LNCaP clone FGC (cell line): Measurements from ENCODE around the gene ADD2.

Experiments
- DNase-seq: peaks from one replicate; pipeline ENCODE4 v3.0.0-alpha.2; 2011; ENCODE audit warnings: low read depth
- H3K4me3 ChIP-seq: 2 replicates; pipeline ENCODE4 v1.5.1; 2011; ENCODE audit warnings: mild to moderate bottlenecking, low read depth, low read length, control low read depth
- TF ChIP-seq, protein P1 (sequence below): IDR thresholded peaks from 2 replicates; pipeline ENCODE4 v1.5.1; 2012; ENCODE audit warnings: mild to moderate bottlenecking; ENCODE audit not compliant: control insufficient read depth, insufficient read depth; ENCODE audit errors: extremely low read depth

ADD2 gene

DNA sequence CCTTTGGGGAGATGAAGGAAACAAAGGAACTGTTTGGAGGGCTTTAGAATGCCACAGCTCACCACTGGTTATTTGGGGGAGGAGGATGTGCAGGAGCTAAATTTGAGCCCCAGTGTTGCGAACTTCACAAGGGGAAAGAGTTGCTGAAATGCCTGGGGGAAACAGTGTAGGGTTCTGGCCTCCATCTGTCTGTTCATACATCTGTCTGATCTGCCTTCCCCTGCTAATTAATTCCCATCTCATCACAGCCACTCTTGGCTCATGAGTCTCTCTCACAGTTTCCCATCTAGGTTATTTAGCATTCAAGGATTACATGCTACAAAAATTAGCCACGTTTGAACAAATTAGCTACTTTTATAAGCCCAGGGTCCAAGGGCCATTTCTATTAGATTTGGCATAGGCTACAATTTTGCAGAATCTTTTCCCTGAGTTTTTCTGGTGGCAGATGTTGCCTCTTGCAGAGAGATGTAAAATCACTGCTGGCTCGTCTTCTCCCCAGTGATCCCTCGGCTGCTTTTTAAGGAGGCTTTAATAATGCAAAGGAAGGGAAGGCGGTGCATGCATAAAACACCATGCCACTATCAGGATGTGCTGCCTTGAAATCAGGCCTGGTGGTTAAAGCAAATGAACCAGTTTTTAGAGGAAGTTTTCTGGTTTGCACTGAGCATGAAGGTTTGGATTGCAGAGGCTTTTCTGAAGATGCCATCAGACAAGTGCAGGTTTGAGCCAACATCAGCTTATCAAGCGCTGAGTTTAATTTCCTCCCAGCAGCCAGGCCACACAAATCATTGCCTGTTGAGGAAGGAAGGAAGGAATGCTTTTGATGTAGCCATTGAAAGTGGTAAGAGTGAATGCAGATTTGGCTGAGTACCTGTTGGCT lies 35.0 kb downstream of the ADD2 start:
- no peak for DNase-seq
- H3K4me3 ChIP-seq = no peak overlapping the region
- TF ChIP-seq, protein P1, sequence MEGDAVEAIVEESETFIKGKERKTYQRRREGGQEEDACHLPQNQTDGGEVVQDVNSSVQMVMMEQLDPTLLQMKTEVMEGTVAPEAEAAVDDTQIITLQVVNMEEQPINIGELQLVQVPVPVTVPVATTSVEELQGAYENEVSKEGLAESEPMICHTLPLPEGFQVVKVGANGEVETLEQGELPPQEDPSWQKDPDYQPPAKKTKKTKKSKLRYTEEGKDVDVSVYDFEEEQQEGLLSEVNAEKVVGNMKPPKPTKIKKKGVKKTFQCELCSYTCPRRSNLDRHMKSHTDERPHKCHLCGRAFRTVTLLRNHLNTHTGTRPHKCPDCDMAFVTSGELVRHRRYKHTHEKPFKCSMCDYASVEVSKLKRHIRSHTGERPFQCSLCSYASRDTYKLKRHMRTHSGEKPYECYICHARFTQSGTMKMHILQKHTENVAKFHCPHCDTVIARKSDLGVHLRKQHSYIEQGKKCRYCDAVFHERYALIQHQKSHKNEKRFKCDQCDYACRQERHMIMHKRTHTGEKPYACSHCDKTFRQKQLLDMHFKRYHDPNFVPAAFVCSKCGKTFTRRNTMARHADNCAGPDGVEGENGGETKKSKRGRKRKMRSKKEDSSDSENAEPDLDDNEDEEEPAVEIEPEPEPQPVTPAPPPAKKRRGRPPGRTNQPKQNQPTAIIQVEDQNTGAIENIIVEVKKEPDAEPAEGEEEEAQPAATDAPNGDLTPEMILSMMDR = no peak

DNA sequence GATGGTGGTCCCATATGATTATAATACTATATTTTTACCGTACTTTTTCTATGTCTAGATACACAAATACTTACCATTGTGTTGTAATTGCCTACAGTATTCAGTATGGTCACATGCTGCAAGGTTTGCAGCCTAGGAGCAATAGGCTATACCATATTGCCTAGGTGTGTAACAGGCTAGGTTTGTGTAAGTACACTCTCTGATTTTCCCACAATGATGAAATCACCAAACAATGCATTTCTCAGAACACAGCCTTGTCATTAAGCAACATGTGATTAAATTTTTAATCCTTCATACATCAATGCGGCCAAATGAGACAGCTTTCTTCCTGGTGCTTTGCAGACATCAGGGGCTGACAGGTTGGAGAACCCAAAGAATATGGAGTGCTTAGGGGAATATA lies 37.3 kb downstream of the ADD2 start:
- no peak for DNase-seq
- no peak overlapping the region for H3K4me3 ChIP-seq
- TF ChIP-seq, protein P1 = no peak

DNA sequence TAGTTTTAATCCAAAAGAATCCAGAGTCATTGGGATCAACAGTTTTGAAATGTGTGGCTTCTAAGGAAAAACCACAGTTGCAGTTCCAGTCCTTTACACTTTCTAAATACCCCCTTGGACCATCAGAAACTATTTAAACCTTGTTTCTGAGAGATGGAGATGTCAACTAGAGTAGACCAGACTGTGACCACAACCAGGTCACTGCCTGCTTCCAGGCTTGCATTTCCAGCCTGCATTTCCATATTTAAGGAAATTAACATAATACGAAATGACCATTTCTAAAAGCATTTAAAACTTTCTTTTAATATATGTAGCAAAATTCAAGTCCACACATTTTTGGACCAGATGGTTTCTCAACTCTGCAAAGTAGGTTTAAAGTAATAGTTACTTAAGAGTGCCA lies 38.4 kb downstream of the ADD2 start:
- H3K4me3 ChIP-seq = no peak overlapping the region
- DNase-seq = no peak
- TF ChIP-seq, protein P1 = no peak

DNA sequence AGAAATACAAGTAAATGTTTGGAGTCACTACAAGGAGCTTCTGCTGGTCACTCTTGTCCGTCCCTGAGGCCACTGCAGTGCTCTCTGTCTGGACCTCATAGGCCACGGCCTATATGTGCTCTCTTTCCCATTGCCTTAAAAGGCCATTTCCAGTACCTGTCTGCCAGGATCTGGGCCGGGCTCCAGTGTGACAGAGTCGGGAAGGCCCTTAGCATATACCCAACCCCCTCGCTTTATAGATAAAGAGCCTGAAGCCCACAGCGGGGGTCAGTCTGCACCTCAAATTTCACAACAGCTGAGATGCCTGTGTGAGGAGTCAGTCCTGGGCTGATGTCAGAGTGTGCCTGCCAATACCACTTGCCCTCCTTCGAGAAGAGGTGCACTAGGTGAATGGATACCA lies 39.9 kb downstream of the ADD2 start:
- TF ChIP-seq, protein P1 = no peak
- no peak overlapping the region for H3K4me3 ChIP-seq
- no peak for DNase-seq

DNA sequence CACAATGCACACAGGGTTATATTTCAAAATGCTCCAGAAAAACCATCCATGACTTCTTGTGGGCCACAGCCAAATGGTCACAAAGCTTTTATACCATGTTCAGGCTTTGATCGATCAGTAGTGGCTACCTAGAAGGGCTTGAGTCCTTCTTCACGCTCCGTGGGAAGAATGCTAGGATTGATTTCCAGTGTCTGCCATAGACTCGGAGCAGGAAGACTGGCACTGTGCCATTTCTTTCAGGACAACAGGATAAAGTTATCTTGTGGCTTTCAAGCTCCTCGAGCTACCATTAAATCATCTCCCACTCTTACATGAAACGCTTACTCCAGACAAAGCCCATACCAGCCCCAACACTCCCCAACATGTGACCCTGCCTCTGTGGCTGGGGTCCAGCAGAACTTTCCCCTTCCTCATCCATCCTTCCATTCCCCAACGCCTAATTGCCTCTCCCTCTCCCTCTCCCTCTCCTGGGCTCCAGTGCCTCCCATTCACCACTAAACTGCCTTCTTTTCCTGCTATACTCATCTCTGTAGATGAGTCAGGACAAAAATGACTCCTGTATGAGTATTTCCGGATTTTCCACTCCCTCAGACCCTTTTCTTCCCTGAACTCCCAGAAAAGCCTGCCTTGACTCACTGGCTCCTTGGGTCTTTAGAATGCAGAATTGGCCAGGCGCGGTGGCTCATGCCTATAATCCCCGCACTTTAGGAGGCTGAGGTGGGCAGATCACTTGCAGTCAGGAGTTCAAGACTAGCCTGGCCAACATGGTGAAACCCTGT lies 40.9 kb downstream of the ADD2 start:
- no peak for DNase-seq
- TF ChIP-seq, protein P1 = no peak
- no peak overlapping the region for H3K4me3 ChIP-seq

DNA sequence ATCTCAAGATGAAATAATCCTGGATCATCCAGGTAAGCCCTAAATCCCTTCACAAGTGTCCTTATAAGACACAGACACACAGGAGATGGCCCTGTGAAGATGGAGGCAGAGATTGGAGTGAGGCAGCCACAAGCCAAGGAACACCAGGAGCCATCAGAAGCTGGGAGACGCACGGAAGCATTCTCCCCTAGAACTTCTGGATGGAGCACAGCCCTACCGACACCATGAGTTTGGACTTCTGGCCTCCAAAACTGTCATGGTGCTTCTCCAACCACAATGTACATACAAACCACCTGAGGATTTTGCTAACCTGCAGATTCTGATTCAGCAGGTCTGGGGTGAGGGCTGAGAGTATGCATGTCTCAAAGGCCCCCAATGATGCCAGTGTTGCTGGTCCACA lies 42.5 kb downstream of the ADD2 start:
- H3K4me3 ChIP-seq = no peak overlapping the region
- TF ChIP-seq, protein P1 = no peak

More for the DNA sequence above, 42.5 kb downstream of the ADD2 start:
- DNase-seq = no peak
